Eye (tissue), 1 donor: ENCODE data around the gene DST.
A peak's percentile ranks its signal among the peaks of the same experiment; 100 is the strongest.
"Not testable (repeated sequence)": the region's sequence is repeated elsewhere in the genome, so short reads cannot be mapped to it uniquely, and the experiment has no call there.

Experiments
- DNase-seq: peaks from one replicate; pipeline ENCODE4 v3.0.0-alpha.2; 2015

The DST gene

DNA sequence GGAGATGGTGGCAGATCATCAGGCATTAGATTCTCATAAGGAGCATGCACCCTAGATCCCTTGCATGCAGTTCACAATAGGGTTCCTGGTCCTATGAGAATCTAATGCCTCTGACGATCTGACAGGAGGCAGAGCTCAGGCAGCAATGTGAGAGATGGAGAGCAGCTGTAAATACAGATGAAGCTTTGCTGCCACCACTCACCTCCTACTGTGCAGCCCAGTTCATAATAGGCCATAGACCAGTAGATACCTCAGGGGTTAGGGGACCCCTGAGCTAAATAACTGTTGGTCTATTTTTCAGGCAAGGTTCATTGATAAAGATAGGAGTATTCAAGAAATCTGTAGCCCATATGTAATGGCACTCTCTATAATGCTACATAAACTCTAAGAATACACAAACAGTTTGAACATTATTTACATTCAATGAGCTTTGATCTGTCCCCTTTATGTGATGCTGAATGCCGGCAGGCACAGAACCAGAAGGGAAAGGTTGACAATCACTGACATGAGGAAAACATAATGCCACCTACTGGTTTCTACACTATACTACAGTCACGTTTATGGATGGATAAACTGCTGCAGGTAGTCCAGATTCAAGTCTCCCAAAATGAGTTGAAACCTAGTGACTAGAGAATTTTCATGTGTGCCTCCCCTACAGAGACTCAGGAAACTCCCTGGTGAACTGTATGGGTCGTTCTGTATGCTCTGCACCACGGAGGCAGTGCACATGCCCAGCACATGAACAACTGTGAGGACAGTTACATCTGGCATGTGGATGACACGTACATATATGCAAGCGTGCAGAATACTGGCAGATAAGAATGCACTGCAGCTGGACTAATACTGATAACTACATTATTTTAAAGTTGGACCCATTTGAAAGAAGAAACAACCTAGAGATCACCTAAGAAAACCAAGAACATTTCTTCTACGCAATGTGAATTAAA is 72.0 kb downstream of the DST start:
- DNase-seq = peak; percentile 30

DNA sequence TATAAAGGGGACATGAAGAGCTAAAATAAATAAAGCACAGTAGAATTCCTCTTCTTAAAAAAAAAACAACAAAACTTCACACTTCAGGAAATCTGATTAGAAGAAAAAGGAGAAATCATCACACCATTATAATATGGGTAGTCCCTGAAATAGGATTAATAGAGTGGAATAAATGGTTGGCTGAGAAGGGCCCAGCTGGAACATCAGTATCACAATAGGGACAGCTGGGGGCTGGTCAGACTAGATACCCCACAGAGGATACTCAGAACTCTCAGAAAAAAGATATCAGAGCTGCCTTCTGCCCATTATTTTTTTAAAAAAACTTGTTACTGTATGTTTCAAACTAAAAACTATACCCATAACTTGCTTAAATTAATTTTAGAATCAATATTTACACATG is 75.2 kb downstream of the DST start:
- peak; percentile 78 for DNase-seq

DNA sequence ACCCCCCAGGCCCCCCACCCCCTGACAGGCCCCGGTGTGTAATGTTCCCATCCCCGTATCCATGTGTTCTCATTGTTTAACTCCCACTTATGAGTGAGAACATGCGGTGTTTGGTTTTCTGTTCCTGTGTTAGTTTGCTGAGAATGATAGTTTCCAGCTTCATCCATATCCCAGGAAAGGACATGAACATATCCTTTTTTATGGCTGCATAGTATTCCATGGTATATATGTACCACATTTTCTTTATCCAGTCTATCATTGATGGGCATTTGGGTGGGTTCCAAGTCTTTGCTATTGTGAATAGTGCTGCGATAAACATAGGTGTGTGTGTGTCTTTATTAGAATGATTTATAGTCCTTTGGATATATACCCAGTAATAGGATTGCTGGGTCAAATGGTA is 80.0 kb downstream of the DST start:
- not testable (repeated sequence) for DNase-seq

DNA sequence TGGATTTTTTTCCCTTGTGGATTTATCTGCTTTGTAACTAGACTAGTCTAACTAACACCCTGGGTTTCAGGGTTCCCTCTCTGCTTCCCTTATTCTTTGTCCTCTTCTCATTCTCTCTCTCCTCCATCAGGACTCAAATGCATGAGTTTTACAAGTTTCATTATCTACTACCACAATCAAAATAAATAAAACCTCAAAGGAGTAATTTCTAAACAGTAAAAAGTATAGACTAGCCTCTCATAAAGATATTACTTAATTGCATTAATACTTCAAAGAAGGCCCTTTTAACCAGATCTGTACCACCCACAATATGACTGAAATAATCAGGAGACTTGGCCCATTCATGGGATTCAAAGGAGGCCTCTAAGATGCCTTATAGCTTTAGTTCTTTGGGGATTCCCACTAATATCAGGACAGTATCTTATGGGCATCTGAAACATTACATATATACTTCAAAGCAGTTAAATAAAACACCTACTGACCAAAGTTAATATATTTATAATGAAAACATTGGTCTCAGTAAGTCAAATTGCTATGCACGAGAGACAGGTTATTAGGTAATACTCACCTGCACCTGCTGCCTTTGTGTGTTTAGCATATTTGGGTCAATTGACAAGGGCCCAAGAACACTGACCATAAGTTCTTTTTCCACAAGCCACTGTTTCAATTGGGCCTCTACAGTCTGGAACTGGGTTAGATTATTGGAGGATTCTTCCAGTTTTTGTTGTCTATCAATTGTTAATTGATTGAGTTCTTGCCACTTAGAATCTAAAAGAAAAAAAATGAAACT is 85.7 kb downstream of the DST start:
- no peak for DNase-seq

- DNase-seq = peak; percentile 81
Measured at GRCh38 chr6:56555438-56555872, 87.2 kb downstream of the DST start.

DNA sequence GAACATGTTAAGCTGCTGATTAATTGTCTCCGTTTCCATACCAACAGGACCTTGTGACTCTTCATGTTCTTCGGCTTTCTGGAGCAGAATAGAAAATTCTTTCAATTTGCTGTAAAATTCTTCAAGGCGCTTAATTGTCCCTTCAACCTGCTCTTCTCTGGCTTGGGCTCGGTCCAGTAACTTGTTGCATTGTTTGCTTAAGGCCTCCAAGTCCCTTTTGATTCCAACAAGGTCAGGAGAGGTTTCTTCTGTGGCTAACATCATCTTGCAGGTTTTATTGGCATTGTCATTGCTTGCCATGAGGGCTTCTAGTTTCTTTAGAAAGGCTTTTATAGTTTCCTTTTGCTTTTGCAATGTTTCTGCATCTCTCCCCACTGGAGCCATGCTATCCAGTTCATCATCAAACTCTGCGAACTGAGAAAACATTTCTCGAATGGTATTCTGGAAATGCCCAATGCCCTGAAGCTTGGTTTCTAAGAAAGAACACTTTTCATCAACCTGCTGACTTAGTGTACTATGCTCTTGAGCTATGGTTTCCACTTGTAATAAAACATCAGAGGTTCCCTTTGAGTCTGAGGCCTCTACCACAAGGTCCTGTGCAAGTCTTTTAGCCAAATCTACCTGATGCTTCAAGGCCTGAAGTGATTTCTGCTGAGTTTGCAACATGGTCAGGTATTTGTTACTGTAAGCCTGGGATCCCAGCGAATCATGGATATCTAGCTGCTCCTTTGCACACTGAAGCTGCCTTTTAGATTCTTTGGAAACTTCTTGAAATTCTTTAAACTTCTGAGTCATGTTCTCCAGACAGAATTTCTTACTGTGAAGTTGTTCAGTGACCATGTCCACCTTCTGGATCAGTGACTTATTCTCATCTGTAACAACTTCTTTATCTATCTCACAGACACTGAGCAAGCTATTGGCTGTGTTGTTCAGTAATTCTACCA is 90.2 kb downstream of the DST start:
- DNase-seq = no peak

- no peak for DNase-seq
Measured at GRCh38 chr6:56551409-56552120, 91.1 kb downstream of the DST start.

DNA sequence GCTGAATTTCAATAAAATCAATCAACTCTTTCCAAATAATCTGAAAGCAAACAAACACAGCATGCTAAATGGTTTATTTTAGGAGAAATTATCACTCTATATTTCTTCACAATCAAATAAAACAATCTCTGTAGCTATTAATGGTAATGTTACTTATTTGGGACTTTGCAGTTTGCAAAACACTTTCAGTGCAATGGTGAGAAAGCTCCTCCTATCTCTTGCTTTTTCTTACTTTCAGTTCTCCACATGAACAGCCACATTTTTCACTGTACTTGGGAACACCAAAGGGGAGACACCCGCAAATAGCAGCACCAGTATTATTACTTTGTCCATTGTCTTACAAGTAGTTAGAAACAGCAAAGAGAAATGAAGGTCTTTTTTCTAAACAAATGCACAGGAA is 92.4 kb downstream of the DST start:
- DNase-seq = no peak

- DNase-seq = peak; percentile 32
Measured at GRCh38 chr6:56549014-56549413, 93.7 kb downstream of the DST start.

DNA sequence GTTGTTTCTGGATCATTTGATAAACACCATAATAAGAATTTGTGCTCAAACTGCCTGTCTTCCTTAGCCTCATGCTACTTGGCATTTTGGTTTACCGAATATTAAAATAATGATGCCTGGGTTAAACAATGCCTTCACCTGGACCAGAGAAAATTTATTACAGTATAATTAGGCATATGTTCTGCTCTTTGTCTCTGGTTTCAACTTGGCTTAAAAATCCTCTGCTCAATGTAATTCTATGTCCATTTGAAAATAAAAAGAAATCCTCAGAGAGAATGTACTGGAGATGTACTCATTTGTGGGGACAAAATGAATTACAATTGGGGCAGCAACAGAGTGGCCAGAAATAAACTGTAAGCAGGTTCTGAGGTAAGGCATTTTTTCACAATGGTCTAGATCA is 95.0 kb downstream of the DST start:
- DNase-seq = no peak

DNA sequence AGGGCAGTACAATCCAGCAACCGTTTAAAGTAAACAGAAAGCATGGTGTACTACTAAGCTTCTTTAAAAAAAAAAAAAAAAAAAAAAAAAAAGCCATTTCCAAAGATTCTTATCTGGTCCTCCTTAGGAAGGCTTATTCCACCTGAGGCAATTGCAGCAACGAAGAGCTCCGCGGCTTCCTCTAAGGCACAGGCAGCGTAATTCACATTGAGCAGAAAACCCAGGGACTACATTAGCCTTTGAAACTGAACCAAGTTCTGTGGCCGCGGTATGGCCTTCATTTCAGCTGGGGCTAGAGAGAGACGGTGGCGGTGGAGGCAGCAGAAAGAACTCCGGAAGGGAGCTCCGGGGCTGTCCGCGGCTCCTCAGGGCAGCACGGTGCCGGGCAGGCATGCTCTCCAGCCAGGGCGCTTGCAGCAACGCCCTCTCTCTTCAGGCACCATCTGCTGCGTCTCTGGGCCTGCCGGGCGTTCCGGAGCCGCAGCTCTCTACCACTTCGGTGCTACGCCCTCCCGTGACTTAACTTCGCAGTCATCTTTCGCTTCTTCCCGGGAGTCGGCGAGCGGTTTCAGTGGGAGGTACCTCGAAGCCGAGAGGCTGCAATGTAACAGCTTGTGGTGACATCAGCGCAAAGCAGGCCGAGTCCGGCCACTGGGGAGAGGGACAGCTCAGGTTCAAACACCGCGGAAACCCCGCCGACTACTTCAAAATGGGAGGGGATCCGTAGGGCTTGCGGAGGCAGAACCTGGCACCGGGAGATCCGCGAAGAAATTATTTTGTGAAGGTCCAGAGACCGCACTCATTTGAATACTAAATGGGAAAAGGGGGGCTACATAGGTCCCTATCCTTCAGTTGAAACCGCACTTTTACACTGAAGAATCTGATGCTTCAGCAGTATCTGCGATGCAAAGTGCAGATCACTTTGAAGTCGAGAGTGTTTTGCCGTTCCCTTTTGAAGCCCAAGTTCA is 100.0 kb downstream of the DST start:
- DNase-seq = peak; percentile 96

DNA sequence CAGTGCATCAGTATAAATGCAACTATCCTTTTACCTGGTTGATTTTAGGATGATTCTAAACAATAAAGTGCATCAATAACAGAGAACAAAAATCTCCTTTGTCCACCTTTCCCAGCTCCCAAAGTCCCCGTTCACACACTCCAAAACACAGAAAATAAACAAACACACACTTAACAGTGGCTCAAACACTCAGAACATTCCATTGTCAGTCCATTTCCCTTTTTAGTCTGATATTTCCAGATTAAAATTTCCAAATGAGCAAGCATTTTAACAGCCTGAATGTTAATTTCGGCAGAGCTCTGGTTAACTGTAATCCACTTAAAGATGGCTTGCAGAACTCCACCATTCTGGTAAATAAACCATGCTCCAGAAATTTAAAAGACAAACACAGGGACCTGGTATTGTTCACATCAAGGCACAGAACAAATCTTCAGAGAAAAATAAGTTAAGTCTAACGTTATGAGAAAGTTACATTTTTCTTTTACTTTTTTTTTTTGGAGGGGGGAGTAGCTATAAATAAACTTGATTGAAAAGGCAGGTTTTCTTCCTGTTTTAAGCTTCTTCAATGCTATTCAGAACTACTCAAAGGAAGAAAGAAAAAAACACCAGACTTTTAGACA is 100.8 kb downstream of the DST start:
- DNase-seq = no peak

- peak; percentile 67 for DNase-seq
Measured at GRCh38 chr6:56541030-56541600, 101.6 kb downstream of the DST start.

DNA sequence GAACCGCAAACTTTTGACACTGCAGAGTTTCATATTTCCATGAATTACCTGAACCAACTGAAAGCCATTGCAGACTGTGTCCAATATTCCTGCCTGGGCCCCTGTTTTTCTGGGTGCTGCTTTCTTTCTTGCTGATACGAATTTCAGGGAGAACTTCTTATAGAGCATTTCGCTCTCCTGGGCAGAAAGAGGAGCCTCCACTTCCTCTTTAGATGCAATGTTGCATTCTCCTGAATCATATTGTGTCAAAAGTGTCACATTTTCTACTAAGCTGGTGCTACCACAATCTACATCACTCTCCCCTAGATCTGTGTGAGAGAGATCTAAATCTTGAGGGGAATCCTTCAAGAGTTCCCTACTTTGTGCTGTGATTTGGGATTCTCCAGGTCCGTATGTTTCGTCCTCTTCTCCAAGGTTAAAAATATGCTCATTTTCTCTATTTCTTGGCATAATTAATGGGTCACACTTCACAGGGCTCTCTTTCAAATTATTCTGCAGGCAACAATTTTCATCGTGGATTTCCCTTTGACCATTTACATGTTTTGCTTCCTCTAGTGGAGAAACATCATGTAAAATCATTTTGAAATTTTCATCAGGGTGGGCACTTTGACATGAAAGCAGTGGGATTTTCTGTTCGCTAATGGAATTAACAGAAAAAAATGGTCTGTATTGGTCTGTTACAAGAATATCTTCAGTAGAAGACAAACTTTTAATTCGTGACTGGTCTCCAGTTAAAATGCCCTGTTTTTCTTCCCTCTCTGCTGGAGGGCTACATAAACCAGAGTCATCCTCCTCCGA is 102.3 kb downstream of the DST start:
- peak; percentile 31 for DNase-seq

- DNase-seq = peak; percentile 18
Measured at GRCh38 chr6:56539527-56540105, 103.1 kb downstream of the DST start.

GRCh38 chr6:56538851-56539250 is 103.8 kb downstream of the DST start:
- DNase-seq = no peak

DNA sequence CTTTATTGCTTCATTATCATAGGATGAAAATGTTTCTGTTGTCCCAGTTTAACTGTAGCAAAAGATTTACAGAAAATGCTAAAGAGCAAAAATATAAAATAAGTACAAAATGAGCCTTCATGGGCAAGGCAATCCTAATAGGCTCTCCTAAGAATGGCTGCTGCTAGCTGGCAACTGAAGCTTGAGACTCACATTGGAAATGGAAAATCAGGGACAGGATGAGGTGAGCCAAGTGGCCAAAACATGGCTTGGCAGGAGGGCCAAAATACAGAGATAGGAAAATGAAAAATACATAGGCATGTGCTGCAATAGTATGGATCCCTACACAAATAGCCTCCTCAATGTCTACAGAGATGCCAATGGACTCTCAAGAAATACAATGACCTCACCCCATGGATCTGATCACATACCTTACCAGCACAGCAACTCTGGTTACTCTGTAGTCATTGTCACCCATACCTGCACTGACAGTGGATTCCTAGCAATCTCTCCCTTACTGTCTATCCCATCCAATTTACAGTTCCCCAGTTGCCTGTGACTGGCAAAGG is 105.4 kb downstream of the DST start:
- no peak for DNase-seq

DNA sequence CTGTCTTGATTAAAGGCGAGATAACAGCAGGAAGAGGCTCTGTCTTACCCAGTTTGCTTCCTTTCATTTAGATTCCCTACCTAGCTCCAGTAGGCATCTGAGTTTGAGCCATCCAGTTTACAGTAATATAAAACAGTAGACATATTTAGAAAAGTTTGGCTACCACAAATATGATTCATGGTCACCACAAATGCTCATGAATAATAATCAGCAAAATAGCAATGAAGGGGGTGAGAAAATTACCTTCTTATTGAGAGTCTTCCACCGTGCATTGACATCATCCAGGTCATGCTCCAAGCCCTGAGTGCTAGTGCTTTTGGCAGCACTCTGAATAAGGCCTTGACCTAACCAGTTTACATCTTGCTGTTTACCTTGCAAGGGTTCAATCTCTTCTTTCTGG is 106.2 kb downstream of the DST start:
- no peak for DNase-seq
